HEK293 (cell line): ENCODE data around the gene IRF1.

Experiments used
- ATF2 ChIP-seq: fragments of 450-650 bp; formaldehyde crosslinking; IDR thresholded peaks from 2 replicates; pipeline ENCODE4 v1.5.1; 2016; ENCODE audit warnings: missing biosample characterization, missing genetic modification characterization, low read depth
- GFI1B ChIP-seq: fragments of 450-650 bp; formaldehyde crosslinking; IDR thresholded peaks from 2 replicates; pipeline ENCODE4 v1.5.1; 2016; ENCODE audit warnings: missing biosample characterization, missing genetic modification characterization
- GLIS1 ChIP-seq: fragments of 450-650 bp; formaldehyde crosslinking; IDR thresholded peaks from 2 replicates; pipeline ENCODE4 v1.5.1; 2016; ENCODE audit warnings: missing biosample characterization, missing genetic modification characterization
- KLF1 ChIP-seq: fragments of 450-650 bp; formaldehyde crosslinking; IDR thresholded peaks from 2 replicates; pipeline ENCODE4 v1.5.1; 2016; ENCODE audit warnings: missing biosample characterization, missing genetic modification characterization
- KLF10 ChIP-seq: fragments of 450-650 bp; IDR thresholded peaks from 2 replicates; pipeline ENCODE4 v1.5.1; 2018; ENCODE audit warnings: missing biosample characterization, mild to moderate bottlenecking, missing genetic modification characterization
- KLF7 ChIP-seq: fragments of 450-650 bp; formaldehyde crosslinking; IDR thresholded peaks from 2 replicates; pipeline ENCODE4 v1.5.1; 2016; ENCODE audit warnings: missing biosample characterization, missing genetic modification characterization, borderline replicate concordance
- PBX3 ChIP-seq: sonication (generic); formaldehyde crosslinking; IDR thresholded peaks from 2 replicates; pipeline ENCODE4 v1.8.1; 2022; ENCODE audit warnings: mild to moderate bottlenecking, moderate library complexity, missing genetic modification reagents
- PRDM4 ChIP-seq: fragments of 450-650 bp; formaldehyde crosslinking; IDR thresholded peaks from 2 replicates; pipeline ENCODE4 v1.5.1; 2017; ENCODE audit warnings: missing biosample characterization, missing genetic modification characterization
- TRIM28 ChIP-seq: IDR thresholded peaks from 2 replicates; pipeline ENCODE4 v1.6.1; 2011; ENCODE audit warnings: low read length, control low read depth, borderline replicate concordance
- TSHZ1 ChIP-seq: fragments of 450-650 bp; formaldehyde crosslinking; IDR thresholded peaks from 2 replicates; pipeline ENCODE4 v1.5.1; 2016; ENCODE audit warnings: missing biosample characterization, missing genetic modification characterization, borderline replicate concordance
- YY1 ChIP-seq: fragments of 450-650 bp; formaldehyde crosslinking; IDR thresholded peaks from 2 replicates; pipeline ENCODE4 v1.5.1; 2018; ENCODE audit warnings: missing biosample characterization, missing genetic modification characterization
- ZBTB8A ChIP-seq: fragments of 450-650 bp; formaldehyde crosslinking; IDR thresholded peaks from 2 replicates; pipeline ENCODE4 v1.5.1; 2016; ENCODE audit warnings: missing biosample characterization, missing genetic modification characterization
- ZEB2 ChIP-seq: fragments of 450-650 bp; formaldehyde crosslinking; IDR thresholded peaks from 2 replicates; pipeline ENCODE4 v1.5.1; 2016; ENCODE audit warnings: missing biosample characterization, missing genetic modification characterization
- ZIC2 ChIP-seq: fragments of 450-650 bp; formaldehyde crosslinking; IDR thresholded peaks from 2 replicates; pipeline ENCODE4 v1.5.1; 2016; ENCODE audit warnings: missing biosample characterization, missing genetic modification characterization
- ZNF112 ChIP-seq: fragments of 450-650 bp; formaldehyde crosslinking; IDR thresholded peaks from 2 replicates; pipeline ENCODE4 v1.5.0; 2017; ENCODE audit warnings: missing biosample characterization, missing genetic modification characterization
- ZNF174 ChIP-seq: fragments of 450-650 bp; formaldehyde crosslinking; IDR thresholded peaks from 2 replicates; pipeline ENCODE4 v1.5.0; 2017; ENCODE audit warnings: missing biosample characterization, mild to moderate bottlenecking, missing genetic modification characterization
- ZNF223 ChIP-seq: fragments of 450-650 bp; formaldehyde crosslinking; IDR thresholded peaks from 2 replicates; pipeline ENCODE4 v1.5.1; 2016; ENCODE audit warnings: missing biosample characterization, missing genetic modification characterization
- ZNF23 ChIP-seq: fragments of 450-650 bp; formaldehyde crosslinking; IDR thresholded peaks from 2 replicates; pipeline ENCODE4 v1.5.1; 2016; ENCODE audit warnings: missing biosample characterization, missing genetic modification characterization, borderline replicate concordance
- ZNF26 ChIP-seq: fragments of 450-650 bp; formaldehyde crosslinking; IDR thresholded peaks from 2 replicates; pipeline ENCODE4 v1.5.1; 2016; ENCODE audit warnings: missing biosample characterization, missing genetic modification characterization
- ZNF341 ChIP-seq: fragments of 450-650 bp; formaldehyde crosslinking; IDR thresholded peaks from 2 replicates; pipeline ENCODE4; 2016; ENCODE audit warnings: low read depth, missing biosample characterization, missing genetic modification characterization
- ZNF473 ChIP-seq: fragments of 450-650 bp; formaldehyde crosslinking; IDR thresholded peaks from 2 replicates; pipeline ENCODE4 v1.5.1; 2017; ENCODE audit warnings: missing biosample characterization, missing genetic modification characterization
- ZNF48 ChIP-seq: fragments of 450-650 bp; formaldehyde crosslinking; IDR thresholded peaks from 2 replicates; pipeline ENCODE4 v1.5.1; 2016; ENCODE audit warnings: missing biosample characterization, missing genetic modification characterization
- ZNF501 ChIP-seq: fragments of 450-650 bp; formaldehyde crosslinking; IDR thresholded peaks from 2 replicates; pipeline ENCODE4 v1.5.1; 2016; ENCODE audit warnings: missing biosample characterization, missing genetic modification characterization
- ZNF600 ChIP-seq: fragments of 450-650 bp; formaldehyde crosslinking; IDR thresholded peaks from 2 replicates; pipeline ENCODE4 v1.5.1; 2016; ENCODE audit warnings: missing biosample characterization, missing genetic modification characterization
- ZNF610 ChIP-seq: fragments of 450-650 bp; formaldehyde crosslinking; IDR thresholded peaks from 2 replicates; pipeline ENCODE4 v1.5.1; 2016; ENCODE audit warnings: missing biosample characterization, missing genetic modification characterization, borderline replicate concordance
- ZNF623 ChIP-seq: fragments of 450-650 bp; formaldehyde crosslinking; IDR thresholded peaks from 2 replicates; pipeline ENCODE4 v1.5.1; 2016; ENCODE audit warnings: missing biosample characterization, missing genetic modification characterization
- ZNF654 ChIP-seq: fragments of 450-650 bp; formaldehyde crosslinking; IDR thresholded peaks from 2 replicates; pipeline ENCODE4 v1.5.1; 2016; ENCODE audit warnings: low read depth, missing biosample characterization, missing genetic modification characterization
- ZNF677 ChIP-seq: fragments of 450-650 bp; IDR thresholded peaks from 2 replicates; pipeline ENCODE4 v1.5.0; 2018; ENCODE audit warnings: missing biosample characterization, mild to moderate bottlenecking, missing genetic modification characterization, moderate library complexity
- ZNF704 ChIP-seq: fragments of 450-650 bp; formaldehyde crosslinking; IDR thresholded peaks from 2 replicates; pipeline ENCODE4 v1.5.1; 2016; ENCODE audit warnings: missing biosample characterization, missing genetic modification characterization
- ZNF707 ChIP-seq: fragments of 450-650 bp; formaldehyde crosslinking; IDR thresholded peaks from 2 replicates; pipeline ENCODE4 v1.5.1; 2016; ENCODE audit warnings: missing biosample characterization, missing genetic modification characterization

The IRF1 gene

GRCh38 chr5:132500931-132501628 is 10.5 kb upstream of the IRF1 start (continued):
- TF ChIP-seq ZNF341 (tag by site-specific recombination): no peak
- TF ChIP-seq ZBTB8A (tag by site-specific recombination): no peak
- no peak for TF ChIP-seq ATF2
- TF ChIP-seq ZNF26 (tag by site-specific recombination): no peak
- peak; percentile 99 for TF ChIP-seq ZIC2
- TF ChIP-seq ZNF707 (tag by site-specific recombination): no peak
- TF ChIP-seq ZNF473 (tag by site-specific recombination): no peak
- no peak for TF ChIP-seq KLF7
- peak; percentile 92 for TF ChIP-seq ZNF654 (tag by site-specific recombination)
- TF ChIP-seq ZNF677: no peak
- peak; percentile 57; the same call in 1 of the 2 replicates for TF ChIP-seq ZEB2
- TF ChIP-seq ZNF23 (tag by site-specific recombination): no peak
- TF ChIP-seq YY1 (tag by site-specific recombination): no peak
- TF ChIP-seq KLF1 (tag by site-specific recombination): 0 out of 2 replicates have a peak, but pooled peaks have one; percentile 31
- peak; percentile 72; the same call in 1 of the 2 replicates for TF ChIP-seq ZNF223
- TF ChIP-seq PBX3: no peak
- TF ChIP-seq TRIM28: no peak
- no peak for TF ChIP-seq GFI1B
- TF ChIP-seq GLIS1 (tag by site-specific recombination): peak; percentile 88
- TF ChIP-seq KLF10: no peak
- TF ChIP-seq ZNF623 (tag by site-specific recombination): no peak
- TF ChIP-seq ZNF704 (tag by site-specific recombination): no peak
- no peak for TF ChIP-seq ZNF48 (tag by site-specific recombination)
- TF ChIP-seq ZNF174 (tag by site-specific recombination): no peak
- no peak for TF ChIP-seq ZNF610 (tag by site-specific recombination)
- no peak for TF ChIP-seq ZNF501 (tag by site-specific recombination)
- no peak for TF ChIP-seq ZNF600 (tag by site-specific recombination)
- no peak for TF ChIP-seq PRDM4 (tag by site-specific recombination)
- TF ChIP-seq ZNF112 (tag by site-specific recombination): no peak
- no peak for TF ChIP-seq TSHZ1
